Peyer's patch (tissue), 4 donors: ENCODE data around the gene FER. TPM values are rescaled to one million over a fixed set of nuclear protein-coding genes. Genes with fewer than 3 reads are reported as not detected.

ENCODE experiments used
- DNase-seq, 3 donors: peaks; one replicate each; pipeline ENCODE4 v3.0.0-alpha.2; 2017 to 2019
- H3K27ac ChIP-seq, 4 donors: fragments of 200-600 bp; sonication (generic); one replicate each; pipeline ENCODE4 v1.5.1; 2016 to 2019
- H3K27me3 ChIP-seq, 2 donors: fragments of 200-600 bp; sonication (generic); one replicate each; pipeline ENCODE4 v1.5.1; 2019
- H3K36me3 ChIP-seq, 3 donors: fragments of 200-600 bp; sonication (generic); one replicate each; pipeline ENCODE4 v1.5.1; 2016 to 2019
- H3K4me1 ChIP-seq, 4 donors: fragments of 200-600 bp; sonication (generic); one replicate each; pipeline ENCODE4 v1.5.1; 2016 to 2019
- H3K4me3 ChIP-seq, 4 donors: fragments of 200-600 bp; sonication (generic); 1 replicate in 3 of 4; 2 replicates in 1 of 4; pipeline ENCODE4 v1.5.1; 2016 to 2019; ENCODE audit warnings: mild to moderate bottlenecking in 1 of 4
- H3K9me3 ChIP-seq, 4 donors: fragments of 200-600 bp; sonication (generic); one replicate each; pipeline ENCODE4 v1.5.1; 2016 to 2019; ENCODE audit warnings: mild to moderate bottlenecking in 1 of 4
- CTCF ChIP-seq, 6 experiments: fragments of 450-650 bp in 4 of 6; fragments of 200-600 bp in 2 of 6; sonication (generic) in 1 of 6; IDR thresholded peaks; one replicate each; pipeline ENCODE4 v1.5.1; 2017 to 2019; ENCODE audit warnings: antibody characterized with exemption in 6 of 6, mild to moderate bottlenecking in 3 of 6, moderate library complexity in 1 of 6
- POLR2A ChIP-seq, 2 donors: fragments of 450-650 bp; IDR thresholded peaks; one replicate each; pipeline ENCODE4 v1.5.1; 2017; ENCODE audit warnings: antibody characterized with exemption in 2 of 2, mild to moderate bottlenecking in 2 of 2, moderate library complexity in 2 of 2
- small RNA-seq, 2 donors: library from RNA; depleted of rRNA; stranded (forward); fragments of <200 nt; gene quantifications; one replicate each; pipeline ENCODE3, GENCODE V24; 2016
- total RNA-seq, 4 donors: library from RNA; depleted of rRNA; stranded (reverse); fragments of >200 nt; gene quantifications; one replicate each; pipeline ENCODE4 v1.1.0, GENCODE V29; 2016

The FER gene
- total RNA-seq, 4 donors from 2014 or later = 8.4 to 104 (median 12.5) TPM

GRCh38 chr5:109231331-109231730 lies 483.6 kb downstream of the FER start:
- no peaks in the 10 kb centered on the region for H3K27me3 ChIP-seq
- H3K9me3 ChIP-seq = peaks cover 0 to under 1% (median 0%) of the 10 kb centered on the region in 4 donors
- no peak overlapping the region for H3K27ac ChIP-seq
- no peak overlapping the region for H3K4me3 ChIP-seq
- H3K4me1 ChIP-seq = no peaks in the 10 kb centered on the region
- H3K36me3 ChIP-seq = no peaks in the 10 kb centered on the region
- DNase-seq = no peak
- no peak for TF ChIP-seq CTCF (IDR thresholded peaks at IDR 0.05)
- TF ChIP-seq POLR2A (IDR thresholded peaks at IDR 0.05) = no peak

- Histone ChIP-seq H3K4me1 (no peaks in the 10 kb centered on the region), H3K36me3 (no peaks in the 10 kb centered on the region), H3K27me3 (no peaks in the 10 kb centered on the region), H3K4me3 (no peak overlapping the region), H3K9me3 (peaks cover 0 to 5% (median 0%) of the 10 kb centered on the region in 4 donors), H3K27ac (no peak overlapping the region)
- TF ChIP-seq CTCF (IDR thresholded peaks at IDR 0.05) = no peak
- no peak for TF ChIP-seq POLR2A (IDR thresholded peaks at IDR 0.05)
- no peak for DNase-seq
Observed at GRCh38 chr5:109234381-109234780, 486.7 kb downstream of the FER start.

GRCh38 chr5:109239456-109239855 lies 491.8 kb downstream of the FER start:
- H3K9me3 ChIP-seq = peaks cover 0 to 5% (median 0%) of the 10 kb centered on the region in 4 donors
- no peaks in the 10 kb centered on the region for H3K27me3 ChIP-seq
- no peaks in the 10 kb centered on the region for H3K4me1 ChIP-seq
- H3K36me3 ChIP-seq = no peaks in the 10 kb centered on the region
- no peak overlapping the region for H3K27ac ChIP-seq
- no peak for DNase-seq
- no peak overlapping the region for H3K4me3 ChIP-seq
- TF ChIP-seq POLR2A (IDR thresholded peaks at IDR 0.05) (no peak), CTCF (IDR thresholded peaks at IDR 0.05) (no peak)

- Histone ChIP-seq H3K9me3 (peaks cover 0 to 6% (median 2%) of the 10 kb centered on the region in 4 donors), H3K4me1 (no peaks in the 10 kb centered on the region), H3K4me3 (no peak overlapping the region), H3K36me3 (no peaks in the 10 kb centered on the region), H3K27me3 (no peaks in the 10 kb centered on the region), H3K27ac (no peak overlapping the region)
- DNase-seq = no peak
- TF ChIP-seq CTCF (IDR thresholded peaks at IDR 0.05) (no peak), POLR2A (IDR thresholded peaks at IDR 0.05) (no peak)
Observed at GRCh38 chr5:109242518-109242917, 494.8 kb downstream of the FER start.

GRCh38 chr5:109246395-109246794 lies 498.7 kb downstream of the FER start:
- no peak for DNase-seq
- no peaks in the 10 kb centered on the region for H3K4me1 ChIP-seq
- H3K4me3 ChIP-seq = no peak overlapping the region
- H3K27ac ChIP-seq = no peak overlapping the region
- H3K36me3 ChIP-seq = no peaks in the 10 kb centered on the region
- no peaks in the 10 kb centered on the region for H3K27me3 ChIP-seq
- peaks cover 0 to 6% (median 2%) of the 10 kb centered on the region in 4 donors for H3K9me3 ChIP-seq
- TF ChIP-seq CTCF (IDR thresholded peaks at IDR 0.05) = no peak
- TF ChIP-seq POLR2A (IDR thresholded peaks at IDR 0.05) = no peak

Small RNAs within 50 kb of the gene (small RNA-seq; reads per million reads assigned to genes)
- gene AC109481.1 (0 to 0.41 reads per million in 2 donors), gene RF00019 (0 reads per million in 2 donors), gene RNU6-47P (0 reads per million in 2 donors)
